ENCODE data around the gene SULT1A2. TPM values are rescaled to one million over a fixed set of nuclear protein-coding genes. Genes with fewer than 3 reads are reported as not detected.
"Not testable (repeated sequence)": the region's sequence is repeated elsewhere in the genome, so short reads cannot be mapped to it uniquely, and the experiment has no call there.

The SULT1A2 gene
- total and polyA plus RNA-seq, 2 donors (not counting 1 experiment from before 2014, with no cell fraction given): 0.17 TPM; not detected in 1

GRCh38 chr16:28617874-28618273, 21.0 kb upstream of the SULT1A2 start:
- no peaks in the 10 kb centered on the region for H3K79me2 ChIP-seq (ENCODE audit: control insufficient read depth, insufficient read depth, low read length)
- H2AFZ ChIP-seq (ENCODE audit: low read length): no peak overlapping the region
- DNase-seq (ENCODE audit: low read depth in 2 of 2): peak in 1 of 2 donors; percentile 12
- H3K9ac ChIP-seq (ENCODE audit: insufficient read depth, low read length): no peak overlapping the region
- TF ChIP-seq EZH2 (IDR thresholded peaks at IDR 0.05; ENCODE audit: low read length, missing control alignments) (no peak), CTCF (conservative IDR thresholded peaks at IDR 0.05 in 1 of 2, IDR thresholded peaks at IDR 0.05 in 1 of 2; ENCODE audit: low read depth in 1 of 2, low read length in 2 of 2) (no peak)
- H3K4me2 ChIP-seq (ENCODE audit: extremely low read depth, insufficient read depth, low read length): no peak overlapping the region
- H3K4me1 ChIP-seq (ENCODE audit: control insufficient read depth, extremely low read depth, insufficient read depth, low read length): no peaks in the 10 kb centered on the region
- H3K27me3 ChIP-seq (ENCODE audit: control insufficient read depth, insufficient read depth, low read length): peaks cover 5% of the 10 kb centered on the region
- H3K27ac ChIP-seq (ENCODE audit: insufficient read depth, low read length): no peak overlapping the region
- H4K20me1 ChIP-seq (ENCODE audit: control insufficient read depth, extremely low read depth, insufficient read depth, low read length): no peaks in the 10 kb centered on the region
- no peak overlapping the region for H3K4me3 ChIP-seq (replicated peaks in 1 of 4; ENCODE audit: control extremely low read depth in 1 of 4, insufficient read depth in 1 of 4, low read depth in 3 of 4, low read length in 4 of 4)
- no peaks in the 10 kb centered on the region for H3K9me3 ChIP-seq (ENCODE audit: control insufficient read depth, insufficient read depth, low read depth, low read length)
- no peaks in the 10 kb centered on the region for H3K36me3 ChIP-seq (ENCODE audit: control insufficient read depth, insufficient read depth, low read length)

GRCh38 chr16:28616636-28617035, 19.8 kb upstream of the SULT1A2 start:
- no peak overlapping the region for H3K9ac ChIP-seq (ENCODE audit: insufficient read depth, low read length)
- no peaks in the 10 kb centered on the region for H3K79me2 ChIP-seq (ENCODE audit: control insufficient read depth, insufficient read depth, low read length)
- no peaks in the 10 kb centered on the region for H3K9me3 ChIP-seq (ENCODE audit: control insufficient read depth, insufficient read depth, low read depth, low read length)
- H3K27ac ChIP-seq (ENCODE audit: insufficient read depth, low read length): no peak overlapping the region
- H3K36me3 ChIP-seq (ENCODE audit: control insufficient read depth, insufficient read depth, low read length): no peaks in the 10 kb centered on the region
- TF ChIP-seq CTCF (conservative IDR thresholded peaks at IDR 0.05 in 1 of 2, IDR thresholded peaks at IDR 0.05 in 1 of 2; ENCODE audit: low read depth in 1 of 2, low read length in 2 of 2): no peak
- TF ChIP-seq EZH2 (IDR thresholded peaks at IDR 0.05; ENCODE audit: low read length, missing control alignments): no peak
- no peak overlapping the region for H3K4me2 ChIP-seq (ENCODE audit: extremely low read depth, insufficient read depth, low read length)
- no peak overlapping the region for H3K4me3 ChIP-seq (replicated peaks in 1 of 4; ENCODE audit: control extremely low read depth in 1 of 4, insufficient read depth in 1 of 4, low read depth in 3 of 4, low read length in 4 of 4)
- DNase-seq (ENCODE audit: low read depth in 2 of 2): no peak
- H2AFZ ChIP-seq (ENCODE audit: low read length): no peak overlapping the region
- no peaks in the 10 kb centered on the region for H3K4me1 ChIP-seq (ENCODE audit: control insufficient read depth, extremely low read depth, insufficient read depth, low read length)
- no peaks in the 10 kb centered on the region for H4K20me1 ChIP-seq (ENCODE audit: control insufficient read depth, extremely low read depth, insufficient read depth, low read length)
- peaks cover 2% of the 10 kb centered on the region for H3K27me3 ChIP-seq (ENCODE audit: control insufficient read depth, insufficient read depth, low read length)

- DNase-seq (ENCODE audit: low read depth in 2 of 2); H3K4me1 ChIP-seq (ENCODE audit: control insufficient read depth, extremely low read depth, insufficient read depth, low read length); H3K79me2 ChIP-seq (ENCODE audit: control insufficient read depth, insufficient read depth, low read length); H3K27ac ChIP-seq (ENCODE audit: insufficient read depth, low read length); H4K20me1 ChIP-seq (ENCODE audit: control insufficient read depth, extremely low read depth, insufficient read depth, low read length); H3K9ac ChIP-seq (ENCODE audit: insufficient read depth, low read length); H3K4me2 ChIP-seq (ENCODE audit: extremely low read depth, insufficient read depth, low read length); H3K4me3 ChIP-seq (replicated peaks in 1 of 4; ENCODE audit: control extremely low read depth in 1 of 4, insufficient read depth in 1 of 4, low read depth in 3 of 4, low read length in 4 of 4); H3K9me3 ChIP-seq (ENCODE audit: control insufficient read depth, insufficient read depth, low read depth, low read length); H3K36me3 ChIP-seq (ENCODE audit: control insufficient read depth, insufficient read depth, low read length); H2AFZ ChIP-seq (ENCODE audit: low read length); H3K27me3 ChIP-seq (ENCODE audit: control insufficient read depth, insufficient read depth, low read length): not testable (repeated sequence)
Measured at GRCh38 chr16:28616224-28616577, 19.4 kb upstream of the SULT1A2 start.

Data from fibroblast of lung (primary cell).